Keratinocyte (primary cell): Measurements from ENCODE around the gene MYBPC3. TPM values are rescaled to one million over a fixed set of nuclear protein-coding genes. Genes with fewer than 3 reads are reported as not detected.

Experiments
- DNase-seq: peaks from one replicate; pipeline ENCODE4 v3.0.0-alpha.2; 2011; ENCODE audit warnings: low read depth, missing footprints, low spot score
- FAIRE-seq: peaks from 2 replicates; lab custom pipeline; 2011; peaks lifted over from hg19 to GRCh38; lab: Jason Lieb, UNC
- H2AFZ ChIP-seq: 2 replicates; pipeline ENCODE4 v1.6.0; 2012; ENCODE audit warnings: low read length, control low read depth, inconsistent platforms; ENCODE audit not compliant: control insufficient read depth
- H3K27ac ChIP-seq: 2 replicates; pipeline ENCODE4 v1.5.1; 2011; ENCODE audit warnings: low read length; ENCODE audit not compliant: control insufficient read depth, insufficient read depth
- H3K27me3 ChIP-seq: 3 replicates; pipeline ENCODE4 v1.6.0; 2011; ENCODE audit warnings: low read length; ENCODE audit not compliant: control insufficient read depth, insufficient read depth; ENCODE audit errors: extremely low read depth
- H3K36me3 ChIP-seq, 2 experiments: 2 replicates in 1 of 2; 3 replicates in 1 of 2; pipeline ENCODE4 v1.5.1; 2011; ENCODE audit warnings: low read length in 2 of 2, mild to moderate bottlenecking in 1 of 2; ENCODE audit not compliant: control insufficient read depth in 2 of 2, insufficient read depth in 2 of 2; ENCODE audit errors: extremely low read depth in 1 of 2
- H3K4me1 ChIP-seq: 3 replicates; pipeline ENCODE4 v1.5.1; 2011; ENCODE audit warnings: low read length; ENCODE audit not compliant: control insufficient read depth, insufficient read depth; ENCODE audit errors: extremely low read depth
- H3K4me2 ChIP-seq: 3 replicates; pipeline ENCODE4 v1.6.0; 2011; ENCODE audit warnings: low read depth, low read length; ENCODE audit not compliant: control insufficient read depth, insufficient read depth; ENCODE audit errors: extremely low read depth
- H3K4me3 ChIP-seq, 3 experiments: fragments of 200-600 bp in 1 of 3; sonication (generic) in 1 of 3; 2 replicates in 2 of 3; 3 replicates in 1 of 3; pipeline ENCODE4 v1.5.1; 2011 to 2016; ENCODE audit warnings: low read length in 3 of 3, mild to moderate bottlenecking in 3 of 3, control low read depth in 2 of 3, inconsistent platforms in 1 of 3, low read depth in 1 of 3, mixed read lengths in 1 of 3, mixed run types in 1 of 3, moderate library complexity in 1 of 3; ENCODE audit not compliant: control insufficient read depth in 2 of 3, insufficient read depth in 2 of 3; ENCODE audit errors: extremely low read depth in 1 of 3
- H3K79me2 ChIP-seq: 2 replicates; pipeline ENCODE4 v1.6.0; 2012; ENCODE audit warnings: low read length; ENCODE audit not compliant: control insufficient read depth, insufficient read depth
- H3K9ac ChIP-seq: 3 replicates; pipeline ENCODE4 v1.6.0; 2011; ENCODE audit warnings: low read length; ENCODE audit not compliant: control insufficient read depth, insufficient read depth; ENCODE audit errors: extremely low read depth
- H3K9me1 ChIP-seq: 3 replicates; pipeline ENCODE4 v1.6.0; 2011; ENCODE audit warnings: low read length; ENCODE audit not compliant: control insufficient read depth, insufficient read depth; ENCODE audit errors: extremely low read depth
- H3K9me3 ChIP-seq: 2 replicates; pipeline ENCODE4 v1.5.1; 2012; ENCODE audit warnings: low read depth, low read length; ENCODE audit not compliant: control insufficient read depth
- H4K20me1 ChIP-seq: 3 replicates; pipeline ENCODE4 v1.6.0; 2011; ENCODE audit warnings: low read length; ENCODE audit not compliant: control insufficient read depth, insufficient read depth; ENCODE audit errors: extremely low read depth
- CTCF ChIP-seq, 3 experiments: IDR thresholded peaks in 1 of 3; conservative IDR thresholded peaks in 1 of 3; optimal IDR thresholded peaks in 1 of 3; 2 replicates in 2 of 3; 3 replicates in 1 of 3; pipeline versions ENCODE3 to v1.5.1; 2011; ENCODE audit warnings: low read length in 3 of 3, mild to moderate bottlenecking in 3 of 3, moderate library complexity in 2 of 3, control low read depth in 1 of 3, inconsistent platforms in 1 of 3; ENCODE audit not compliant: insufficient read depth in 2 of 3; ENCODE audit errors: extremely low read depth in 1 of 3
- EZH2 ChIP-seq: IDR thresholded peaks from one replicate; pipeline ENCODE4 v1.6.1; 2012; ENCODE audit warnings: inconsistent platforms, mild to moderate bottlenecking, low read length, moderate library complexity
- dilution Hi-C: fragments of 300-500 bp; cut with MboI; formaldehyde crosslinking; loops from one replicate; pipeline ENCODE4 v1.7.0; 2020; ENCODE audit warnings: low sequenced_read_pairs; ENCODE audit not compliant: extremely low pct_ligation_motif_present
- polyA plus RNA-seq, 5 experiments: library from polyadenylated mRNA; depleted of rRNA in 3 of 5; stranded (reverse) in 3 of 5; stranded (forward) in 1 of 5; unstranded in 1 of 5; fragments of >200 nt; gene quantifications; 1 replicate in 1 of 5; 2 replicates in 3 of 5; 3 replicates in 1 of 5; pipeline versions ENCODE4 v1.2.1 to v1.2.3, GENCODE V29; 2011 to 2012; ENCODE audit warnings: missing spikeins in 2 of 5, low read depth in 1 of 5, low replicate concordance in 1 of 5

Gene MYBPC3
- polyA plus RNA-seq, 1 donor (not counting 4 experiments of a cell fraction or from before 2014, with no cell fraction given), result not detected

- Histone ChIP-seq H3K36me3 (no peaks in the 10 kb centered on the region), H4K20me1 (no peaks in the 10 kb centered on the region), H3K4me1 (peaks cover 6% of the 10 kb centered on the region), H3K79me2 (no peaks in the 10 kb centered on the region), H3K9me1 (no peaks in the 10 kb centered on the region), H3K9ac (no peak overlapping the region), H3K27me3 (no peaks in the 10 kb centered on the region), H3K27ac (no peak overlapping the region), H3K4me3 (no peak overlapping the region), H3K9me3 (no peaks in the 10 kb centered on the region), H3K4me2 (no peak overlapping the region), H2AFZ (no peak overlapping the region)
- dilution Hi-C loops, result no loop called here
- TF ChIP-seq EZH2 (no peak), CTCF (optimal IDR thresholded peaks at IDR 0.05 in 1 of 3, IDR thresholded peaks at IDR 0.05 in 1 of 3, conservative IDR thresholded peaks at IDR 0.05 in 1 of 3; ENCODE audit: extremely low read depth in 1 of 3, insufficient read depth in 2 of 3, low read length in 3 of 3) (no peak)
- FAIRE-seq (no peak), DNase-seq (no peak)
Measured at GRCh38 chr11:47356129-47356997, 3.9 kb upstream of the MYBPC3 start.

- no peaks in the 10 kb centered on the region for H3K36me3 ChIP-seq
- H3K79me2 ChIP-seq, result no peaks in the 10 kb centered on the region
- peaks cover 6% of the 10 kb centered on the region for H3K4me1 ChIP-seq
- H2AFZ ChIP-seq, result peak overlapping the region; percentile 26
- peak overlapping the region; percentile 58 for H3K4me2 ChIP-seq
- FAIRE-seq, result peak; percentile 93
- no peaks in the 10 kb centered on the region for H3K27me3 ChIP-seq
- H4K20me1 ChIP-seq, result no peaks in the 10 kb centered on the region
- no peaks in the 10 kb centered on the region for H3K9me1 ChIP-seq
- H3K4me3 ChIP-seq, result peak overlapping the region in 2 of 3 experiments; percentile 26 to 32
- H3K9me3 ChIP-seq, result no peaks in the 10 kb centered on the region
- no peak for TF ChIP-seq EZH2
- peak; percentile 99 to 100 (median 100) for TF ChIP-seq CTCF (optimal IDR thresholded peaks at IDR 0.05 in 1 of 3, IDR thresholded peaks at IDR 0.05 in 1 of 3, conservative IDR thresholded peaks at IDR 0.05 in 1 of 3; ENCODE audit: extremely low read depth in 1 of 3, insufficient read depth in 2 of 3, low read length in 3 of 3)
- no peak overlapping the region for H3K9ac ChIP-seq
- no peak overlapping the region for H3K27ac ChIP-seq
- dilution Hi-C loops, result no loop called here
- peak; percentile 75 for DNase-seq
Measured at GRCh38 chr11:47355283-47356128, 3.0 kb upstream of the MYBPC3 start.
